Smooth muscle cell of the umbilical artery (primary cell): ENCODE data around the gene FBN1. TPM values are rescaled to one million over a fixed set of nuclear protein-coding genes. Genes with fewer than 3 reads are reported as not detected.

Experiments
- total RNA-seq: library from RNA; depleted of rRNA; stranded (reverse); fragments of >200 nt; gene quantifications from 2 replicates; pipeline ENCODE4 v1.2.3, GENCODE V29; 2014

FBN1 gene
- 1,277 and 1,737 TPM in 2 replicates for total RNA-seq

GRCh38 chr15:48645558-48646330 lies at the start of gene FBN1:
Gene FBN1 (minus strand): TSS chr15:48645709. CDS start chr15:48644769, 940 bp downstream.

Other genes starting within 250 kb of the FBN1 start
- gene CEP152, start 165.4 kb upstream of the FBN1 start, total RNA-seq, result 3.0 and 7.6 TPM in 2 replicates
- 281 and 374 TPM in 2 replicates for gene EID1, start 232.4 kb upstream of the FBN1 start, total RNA-seq